ENCODE data around the gene LARGE1.

GRCh38 chr22:33247758-33248157 lies 672.5 kb downstream of the LARGE1 start:
- TF ChIP-seq, protein P1, sequence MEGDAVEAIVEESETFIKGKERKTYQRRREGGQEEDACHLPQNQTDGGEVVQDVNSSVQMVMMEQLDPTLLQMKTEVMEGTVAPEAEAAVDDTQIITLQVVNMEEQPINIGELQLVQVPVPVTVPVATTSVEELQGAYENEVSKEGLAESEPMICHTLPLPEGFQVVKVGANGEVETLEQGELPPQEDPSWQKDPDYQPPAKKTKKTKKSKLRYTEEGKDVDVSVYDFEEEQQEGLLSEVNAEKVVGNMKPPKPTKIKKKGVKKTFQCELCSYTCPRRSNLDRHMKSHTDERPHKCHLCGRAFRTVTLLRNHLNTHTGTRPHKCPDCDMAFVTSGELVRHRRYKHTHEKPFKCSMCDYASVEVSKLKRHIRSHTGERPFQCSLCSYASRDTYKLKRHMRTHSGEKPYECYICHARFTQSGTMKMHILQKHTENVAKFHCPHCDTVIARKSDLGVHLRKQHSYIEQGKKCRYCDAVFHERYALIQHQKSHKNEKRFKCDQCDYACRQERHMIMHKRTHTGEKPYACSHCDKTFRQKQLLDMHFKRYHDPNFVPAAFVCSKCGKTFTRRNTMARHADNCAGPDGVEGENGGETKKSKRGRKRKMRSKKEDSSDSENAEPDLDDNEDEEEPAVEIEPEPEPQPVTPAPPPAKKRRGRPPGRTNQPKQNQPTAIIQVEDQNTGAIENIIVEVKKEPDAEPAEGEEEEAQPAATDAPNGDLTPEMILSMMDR (IDR thresholded peaks at IDR 0.05; ENCODE audit: insufficient read depth, low read length): no peak
- TF ChIP-seq, protein P2, sequence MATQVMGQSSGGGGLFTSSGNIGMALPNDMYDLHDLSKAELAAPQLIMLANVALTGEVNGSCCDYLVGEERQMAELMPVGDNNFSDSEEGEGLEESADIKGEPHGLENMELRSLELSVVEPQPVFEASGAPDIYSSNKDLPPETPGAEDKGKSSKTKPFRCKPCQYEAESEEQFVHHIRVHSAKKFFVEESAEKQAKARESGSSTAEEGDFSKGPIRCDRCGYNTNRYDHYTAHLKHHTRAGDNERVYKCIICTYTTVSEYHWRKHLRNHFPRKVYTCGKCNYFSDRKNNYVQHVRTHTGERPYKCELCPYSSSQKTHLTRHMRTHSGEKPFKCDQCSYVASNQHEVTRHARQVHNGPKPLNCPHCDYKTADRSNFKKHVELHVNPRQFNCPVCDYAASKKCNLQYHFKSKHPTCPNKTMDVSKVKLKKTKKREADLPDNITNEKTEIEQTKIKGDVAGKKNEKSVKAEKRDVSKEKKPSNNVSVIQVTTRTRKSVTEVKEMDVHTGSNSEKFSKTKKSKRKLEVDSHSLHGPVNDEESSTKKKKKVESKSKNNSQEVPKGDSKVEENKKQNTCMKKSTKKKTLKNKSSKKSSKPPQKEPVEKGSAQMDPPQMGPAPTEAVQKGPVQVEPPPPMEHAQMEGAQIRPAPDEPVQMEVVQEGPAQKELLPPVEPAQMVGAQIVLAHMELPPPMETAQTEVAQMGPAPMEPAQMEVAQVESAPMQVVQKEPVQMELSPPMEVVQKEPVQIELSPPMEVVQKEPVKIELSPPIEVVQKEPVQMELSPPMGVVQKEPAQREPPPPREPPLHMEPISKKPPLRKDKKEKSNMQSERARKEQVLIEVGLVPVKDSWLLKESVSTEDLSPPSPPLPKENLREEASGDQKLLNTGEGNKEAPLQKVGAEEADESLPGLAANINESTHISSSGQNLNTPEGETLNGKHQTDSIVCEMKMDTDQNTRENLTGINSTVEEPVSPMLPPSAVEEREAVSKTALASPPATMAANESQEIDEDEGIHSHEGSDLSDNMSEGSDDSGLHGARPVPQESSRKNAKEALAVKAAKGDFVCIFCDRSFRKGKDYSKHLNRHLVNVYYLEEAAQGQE (IDR thresholded peaks at IDR 0.05; ENCODE audit: insufficient replicate concordance, low read depth): no peak
- TF ChIP-seq POLR2AphosphoS5 (IDR thresholded peaks at IDR 0.05; ENCODE audit: low read depth): no peak
- TF ChIP-seq SPI1 (IDR thresholded peaks at IDR 0.05; ENCODE audit: borderline replicate concordance, low read depth): no peak
